ENCODE data around the gene HARS2.

GRCh38 chr5:140718266-140718592, 27.0 kb downstream of the HARS2 start:
- TF ChIP-seq, protein P1, sequence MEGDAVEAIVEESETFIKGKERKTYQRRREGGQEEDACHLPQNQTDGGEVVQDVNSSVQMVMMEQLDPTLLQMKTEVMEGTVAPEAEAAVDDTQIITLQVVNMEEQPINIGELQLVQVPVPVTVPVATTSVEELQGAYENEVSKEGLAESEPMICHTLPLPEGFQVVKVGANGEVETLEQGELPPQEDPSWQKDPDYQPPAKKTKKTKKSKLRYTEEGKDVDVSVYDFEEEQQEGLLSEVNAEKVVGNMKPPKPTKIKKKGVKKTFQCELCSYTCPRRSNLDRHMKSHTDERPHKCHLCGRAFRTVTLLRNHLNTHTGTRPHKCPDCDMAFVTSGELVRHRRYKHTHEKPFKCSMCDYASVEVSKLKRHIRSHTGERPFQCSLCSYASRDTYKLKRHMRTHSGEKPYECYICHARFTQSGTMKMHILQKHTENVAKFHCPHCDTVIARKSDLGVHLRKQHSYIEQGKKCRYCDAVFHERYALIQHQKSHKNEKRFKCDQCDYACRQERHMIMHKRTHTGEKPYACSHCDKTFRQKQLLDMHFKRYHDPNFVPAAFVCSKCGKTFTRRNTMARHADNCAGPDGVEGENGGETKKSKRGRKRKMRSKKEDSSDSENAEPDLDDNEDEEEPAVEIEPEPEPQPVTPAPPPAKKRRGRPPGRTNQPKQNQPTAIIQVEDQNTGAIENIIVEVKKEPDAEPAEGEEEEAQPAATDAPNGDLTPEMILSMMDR (IDR thresholded peaks at IDR 0.05; ENCODE audit: low read depth, low read length, poor library complexity, severe bottlenecking), result no peak
- no peak for TF ChIP-seq EZH2phosphoT487 (IDR thresholded peaks at IDR 0.05; ENCODE audit: borderline replicate concordance, low read length)

Measured in DOHH2 (cell line).